H9 (cell line): Measurements from ENCODE around the gene SGF29. TPM values are rescaled to one million over a fixed set of nuclear protein-coding genes. Genes with fewer than 3 reads are reported as not detected.
"Not testable (repeated sequence)": the region's sequence is repeated elsewhere in the genome, so short reads cannot be mapped to it uniquely, and the experiment has no call there.

Experiments
- DNase-seq: peaks from one replicate; pipeline ENCODE4 v3.0.0-alpha.2; 2017
- H2AFZ ChIP-seq: one replicate; pipeline ENCODE4 v1.6.1; 2013; ENCODE audit warnings: mild to moderate bottlenecking, low read length, control low read depth, moderate library complexity
- H2AK5ac ChIP-seq: 2 replicates; pipeline ENCODE4 v1.6.1; 2013; ENCODE audit warnings: low read length, control low read depth, mixed read lengths; ENCODE audit not compliant: insufficient read length
- H2BK120ac ChIP-seq: one replicate; pipeline ENCODE4 v1.6.1; 2013; ENCODE audit warnings: low read depth, mild to moderate bottlenecking, low read length, control low read depth, inconsistent platforms; ENCODE audit not compliant: poor library complexity, severe bottlenecking
- H2BK12ac ChIP-seq: 2 replicates; pipeline ENCODE4 v1.6.1; 2013; ENCODE audit warnings: low read length, control low read depth, mixed read lengths, low read depth; ENCODE audit not compliant: insufficient read length
- H2BK15ac ChIP-seq: 2 replicates; pipeline ENCODE4 v1.6.1; 2013; ENCODE audit warnings: low read depth, low read length, control low read depth
- H2BK20ac ChIP-seq: one replicate; pipeline ENCODE4 v1.6.1; 2013; ENCODE audit warnings: low read depth, mild to moderate bottlenecking, low read length, control low read depth, inconsistent platforms; ENCODE audit not compliant: poor library complexity, severe bottlenecking
- H2BK5ac ChIP-seq: 2 replicates; pipeline ENCODE4 v1.6.1; 2013; ENCODE audit warnings: low read length, control low read depth, mixed read lengths; ENCODE audit not compliant: insufficient read length
- H3K14ac ChIP-seq: 2 replicates; pipeline ENCODE4 v1.6.1; 2013; ENCODE audit warnings: low read length, control low read depth; ENCODE audit not compliant: insufficient read depth
- H3K18ac ChIP-seq: 2 replicates; pipeline ENCODE4 v1.6.1; 2013; ENCODE audit warnings: low read depth, mild to moderate bottlenecking, mixed read lengths, low read length, control low read depth; ENCODE audit not compliant: insufficient read length
- H3K23ac ChIP-seq: 2 replicates; pipeline ENCODE4 v1.6.1; 2013; ENCODE audit warnings: low read length, control low read depth, mixed read lengths, low read depth; ENCODE audit not compliant: insufficient read length
- H3K23me2 ChIP-seq: 2 replicates; pipeline ENCODE4 v1.6.1; 2013; ENCODE audit warnings: low read depth, mild to moderate bottlenecking, mixed read lengths, low read length, control low read depth; ENCODE audit not compliant: insufficient read length, poor library complexity, severe bottlenecking
- H3K27ac ChIP-seq: 2 replicates; pipeline ENCODE4 v1.5.1; 2013; ENCODE audit warnings: low read length, control low read depth, mixed read lengths, low read depth; ENCODE audit not compliant: insufficient read length
- H3K27me3 ChIP-seq: 2 replicates; pipeline ENCODE4 v1.6.1; 2013; ENCODE audit warnings: low read length, control low read depth, inconsistent platforms; ENCODE audit not compliant: insufficient read depth
- H3K4ac ChIP-seq: 2 replicates; pipeline ENCODE4 v1.6.1; 2013; ENCODE audit warnings: low read depth, mild to moderate bottlenecking, control low read depth, inconsistent platforms, low read length, moderate library complexity
- H3K4me1 ChIP-seq: 2 replicates; pipeline ENCODE4 v1.6.1; 2013; ENCODE audit warnings: low read length, control low read depth, inconsistent platforms; ENCODE audit not compliant: insufficient read depth
- H3K4me2 ChIP-seq: 2 replicates; pipeline ENCODE4 v1.6.1; 2013; ENCODE audit warnings: low read length, control low read depth, mixed read lengths; ENCODE audit not compliant: insufficient read length, insufficient read depth
- H3K56ac ChIP-seq: 2 replicates; pipeline ENCODE4 v1.6.1; 2013; ENCODE audit warnings: low read depth, mild to moderate bottlenecking, mixed read lengths, low read length, control low read depth; ENCODE audit not compliant: insufficient read length
- H3K79me1 ChIP-seq: 2 replicates; pipeline ENCODE4 v1.6.1; 2013; ENCODE audit warnings: low read depth, mild to moderate bottlenecking, moderate library complexity, low read length, control low read depth, inconsistent platforms; ENCODE audit not compliant: insufficient read depth, poor library complexity, severe bottlenecking
- H3K79me2 ChIP-seq: 2 replicates; pipeline ENCODE4 v1.6.1; 2013; ENCODE audit warnings: low read length, control low read depth, inconsistent platforms; ENCODE audit not compliant: insufficient read depth
- H3K9ac ChIP-seq: 2 replicates; pipeline ENCODE4 v1.6.1; 2013; ENCODE audit warnings: low read length, control low read depth, mixed read lengths; ENCODE audit not compliant: insufficient read length; ENCODE audit errors: extremely low read depth
- H3K9me3 ChIP-seq: one replicate; pipeline ENCODE4 v1.6.1; 2013; ENCODE audit warnings: low read depth, low read length, inconsistent platforms; ENCODE audit not compliant: control insufficient read depth
- H3T11ph ChIP-seq: one replicate; pipeline ENCODE4 v1.6.1; 2013; ENCODE audit warnings: mild to moderate bottlenecking, low read length, control low read depth, inconsistent platforms
- H4K20me1 ChIP-seq: one replicate; pipeline ENCODE4 v1.6.1; 2013; ENCODE audit not compliant: control insufficient read depth, insufficient read length, insufficient read depth
- H4K5ac ChIP-seq: 2 replicates; pipeline ENCODE4 v1.6.1; 2013; ENCODE audit warnings: low read depth, mild to moderate bottlenecking, mixed read lengths, low read length, control low read depth; ENCODE audit not compliant: insufficient read length
- H4K8ac ChIP-seq: replicated peaks from 2 replicates; pipeline ENCODE4 v1.6.1; 2013; ENCODE audit warnings: low read length, control low read depth, mixed read lengths, low read depth; ENCODE audit not compliant: insufficient read length
- H4K91ac ChIP-seq: 2 replicates; pipeline ENCODE4 v1.6.1; 2013; ENCODE audit warnings: low read depth, mild to moderate bottlenecking, moderate library complexity, mixed read lengths, low read length, control low read depth; ENCODE audit not compliant: insufficient read length
- H3K27ac Mint-ChIP-seq, 3 experiments: 2 replicates in 2 of 3; 3 replicates in 1 of 3; pipeline ENCODE4 v1.8.0; 2020 to 2021; ENCODE audit warnings: mixed read lengths in 3 of 3, mild to moderate bottlenecking in 1 of 3, moderate library complexity in 1 of 3
- H3K27me3 Mint-ChIP-seq: 2 replicates; pipeline ENCODE4 v1.8.0; 2021; ENCODE audit warnings: low read depth, mild to moderate bottlenecking, moderate library complexity, mixed read lengths
- H3K36me3 Mint-ChIP-seq, 3 experiments: 2 replicates in 2 of 3; 3 replicates in 1 of 3; pipeline ENCODE4 v1.8.0; 2020 to 2021; ENCODE audit warnings: low read depth in 3 of 3, mixed read lengths in 3 of 3; ENCODE audit not compliant: insufficient read depth in 1 of 3
- H3K4me1 Mint-ChIP-seq, 2 experiments: 2 replicates each; pipeline ENCODE4 v1.8.0; 2020; ENCODE audit warnings: mixed read lengths in 2 of 2
- H3K4me3 Mint-ChIP-seq, 2 experiments: 2 replicates in 1 of 2; 3 replicates in 1 of 2; pipeline ENCODE4 v1.8.0; 2020 to 2021; ENCODE audit warnings: mild to moderate bottlenecking in 2 of 2, mixed read lengths in 2 of 2, moderate library complexity in 1 of 2
- H3K9me3 Mint-ChIP-seq, 2 experiments: 2 replicates in 1 of 2; 3 replicates in 1 of 2; pipeline ENCODE4 v1.8.0; 2020; ENCODE audit warnings: mild to moderate bottlenecking in 2 of 2, mixed read lengths in 2 of 2, moderate library complexity in 1 of 2
- CTCF ChIP-seq: fragments of 200-600 bp; sonication (generic); conservative IDR thresholded peaks from 3 replicates; pipeline ENCODE4 v1.8.0; 2021; ENCODE audit warnings: antibody characterized with exemption, mild to moderate bottlenecking
- WGBS: extraction: QIAGEN DNeasy Blood & Tissue Kit; methylation state at CpG from one replicate; pipeline ENCODE4 v1.1.7; 2013; ENCODE audit warnings: missing lambda C conversion rate, low lambda C conversion rate, mixed read lengths; ENCODE audit not compliant: insufficient read length; ENCODE audit errors: extremely low coverage; 5-methylcytosine and 5-hydroxymethylcytosine counted together
- total RNA-seq: library from RNA; stranded (reverse); gene quantifications from 2 replicates; pipeline ENCODE4 v1.2.1, GENCODE V29; 2021

SGF29 gene
- total RNA-seq, 1 experiment from 2014 or later = 24.8 TPM

GRCh38 chr16:28592979-28593553, 39.3 kb downstream of the SGF29 start:
- Histone ChIP-seq H4K8ac (no peak overlapping the region), H2AFZ (no peak overlapping the region), H3K23ac (no peak overlapping the region), H2BK120ac (no peak overlapping the region), H3K79me1 (no peaks in the 10 kb centered on the region), H2BK12ac (no peak overlapping the region), H2BK20ac (no peak overlapping the region), H4K5ac (no peak overlapping the region), H3K4me1 (no peaks in the 10 kb centered on the region; the same call in 1 of the 2 replicates), H4K91ac (no peak overlapping the region), H3K4ac (no peak overlapping the region), H3K79me2 (no peaks in the 10 kb centered on the region), H3K4me2 (no peak overlapping the region), H2BK5ac (no peak overlapping the region), H2AK5ac (no peak overlapping the region), H3K9me3 (no peaks in the 10 kb centered on the region), H3K56ac (no peak overlapping the region), H3T11ph (no peak overlapping the region), H3K27me3 (no peaks in the 10 kb centered on the region), H4K20me1 (no peaks in the 10 kb centered on the region), H2BK15ac (no peak overlapping the region), H3K14ac (no peak overlapping the region), H3K23me2 (no peaks in the 10 kb centered on the region), H3K9ac (no peak overlapping the region), H3K27ac (no peak overlapping the region), H3K18ac (no peak overlapping the region)
- H3K27me3 Mint-ChIP-seq = no peaks in the 10 kb centered on the region
- peaks cover 19 to 23% of the 10 kb centered on the region in 2 experiments for H3K4me1 Mint-ChIP-seq
- peaks cover 13 to 37% (median 23%) of the 10 kb centered on the region in 3 experiments for H3K36me3 Mint-ChIP-seq
- WGBS = no CpG with 5 or more reads among the region's 13 CpGs
- DNase-seq = no peak
- TF ChIP-seq CTCF = no peak
- no peak overlapping the region for H3K4me3 Mint-ChIP-seq
- H3K27ac Mint-ChIP-seq = no peak overlapping the region; a peak in 1 of 7 replicates
- H3K9me3 Mint-ChIP-seq = no peaks in the 10 kb centered on the region

GRCh38 chr16:28595451-28595850, 41.7 kb downstream of the SGF29 start:
- not testable (repeated sequence) for H3K27me3 ChIP-seq, H3K9ac ChIP-seq, H3K9me3 ChIP-seq, H3K4me2 ChIP-seq, H3K23me2 ChIP-seq, H4K8ac ChIP-seq, H2BK12ac ChIP-seq, H3T11ph ChIP-seq, H3K4me1 ChIP-seq, H3K79me2 ChIP-seq, H3K27ac ChIP-seq, H3K14ac ChIP-seq, H3K4me3 Mint-ChIP-seq, H3K23ac ChIP-seq, H2AFZ ChIP-seq, H2BK5ac ChIP-seq, H3K79me1 ChIP-seq, H4K5ac ChIP-seq, H2BK20ac ChIP-seq, H4K91ac ChIP-seq, H2AK5ac ChIP-seq, H2BK15ac ChIP-seq, H2BK120ac ChIP-seq, H3K56ac ChIP-seq, H3K9me3 Mint-ChIP-seq, H4K20me1 ChIP-seq, H3K18ac ChIP-seq, H3K27me3 Mint-ChIP-seq, H3K4ac ChIP-seq
- WGBS = no CpG with 5 or more reads among the region's 6 CpGs
- peak overlapping the region in 1 of 3 experiments; percentile 48; a peak in 2 of 7 replicates for H3K27ac Mint-ChIP-seq
- peaks cover 20 to 23% of the 10 kb centered on the region in 2 experiments for H3K4me1 Mint-ChIP-seq
- peaks cover 7 to 19% (median 11%) of the 10 kb centered on the region in 3 experiments for H3K36me3 Mint-ChIP-seq
- peak; percentile 14 for DNase-seq
